HepG2 (cell line): ENCODE data around the gene ADAM19. TPM values are rescaled to one million over a fixed set of nuclear protein-coding genes. Genes with fewer than 3 reads are reported as not detected.
"Not testable (repeated sequence)": the region's sequence is repeated elsewhere in the genome, so short reads cannot be mapped to it uniquely, and the experiment has no call there.

Experiments
- ATAC-seq: fragments of 200-7000 bp; cut with Tn5 transposase; 3 replicates; pipeline ENCODE4 v1.9.1; 2020; ENCODE audit warnings: mild to moderate bottlenecking, moderate library complexity
- BruUV-seq: library from RNA; stranded (reverse); fragments of 400-500 nt; replicated peaks from 2 replicates; lab custom pipeline; 2021; lab: Mats Ljungman, UMichigan
- CTCF ChIA-PET: fragments of 300-600 bp; formaldehyde crosslinking; extraction: SDS; loops from one replicate; lab custom pipeline; 2021; ENCODE audit warnings: low total read pairs, inconsistent platforms, low intra/inter-chr PET ratio; lab: Yijun Ruan, JAX
- POLR2A ChIA-PET: fragments of 350-600 bp; sonication (Branson Sonifier 250); formaldehyde crosslinking; loops from one replicate; lab custom pipeline; 2020; ENCODE audit warnings: antibody characterized with exemption, inconsistent platforms; lab: Yijun Ruan, JAX
- DNase-seq: peaks from one replicate; pipeline ENCODE4 v3.0.0-alpha.2; 2015; ENCODE audit warnings: low spot score
- FAIRE-seq: peaks from 3 replicates; lab custom pipeline; 2011; peaks lifted over from hg19 to GRCh38; lab: Jason Lieb, UNC
- H2AFZ ChIP-seq: one replicate; pipeline ENCODE4 v1.6.1; 2011; ENCODE audit warnings: low read length, inconsistent platforms
- H3K27ac ChIP-seq: fragments of 300-600 bp; 3 replicates; pipeline ENCODE4 v1.8.0; 2011; ENCODE audit warnings: mixed run types, mild to moderate bottlenecking, mixed read lengths, low read length, inconsistent platforms; ENCODE audit not compliant: insufficient read depth; ENCODE audit errors: extremely low read length
- H3K27me3 ChIP-seq, 2 experiments: fragments of 200-600 bp in 1 of 2; 2 replicates in 1 of 2; 3 replicates in 1 of 2; pipeline versions ENCODE4 v1.6.0 to v1.8.0; 2011; ENCODE audit warnings: low read length in 2 of 2, mild to moderate bottlenecking in 2 of 2, moderate library complexity in 2 of 2, inconsistent platforms in 1 of 2; ENCODE audit not compliant: insufficient read depth in 2 of 2, control insufficient read depth in 1 of 2
- H3K36me3 ChIP-seq, 2 experiments: fragments of 200-600 bp in 1 of 2; replicated peaks in 1 of 2; 2 replicates in 1 of 2; 3 replicates in 1 of 2; pipeline versions ENCODE4 v1.5.1 to v1.8.0; 2011; ENCODE audit warnings: low read length in 2 of 2, inconsistent platforms in 1 of 2; ENCODE audit not compliant: insufficient read depth in 2 of 2, control insufficient read depth in 1 of 2
- H3K4me1 ChIP-seq: 2 replicates; pipeline ENCODE4 v1.5.1; 2012; ENCODE audit warnings: low read length, inconsistent platforms; ENCODE audit not compliant: insufficient read depth
- H3K4me2 ChIP-seq: 2 replicates; pipeline ENCODE4 v1.6.0; 2011; ENCODE audit warnings: low read depth, low read length, inconsistent platforms
- H3K4me3 ChIP-seq, 3 experiments: fragments of 200-600 bp in 1 of 3; sonication (generic), shearing (Covaris generic) in 1 of 3; replicated peaks in 1 of 3; 2 replicates each; pipeline ENCODE4 v1.5.1; 2011 to 2016; ENCODE audit warnings: low read length in 3 of 3, inconsistent platforms in 2 of 3, low read depth in 2 of 3, mild to moderate bottlenecking in 2 of 3, control low read depth in 1 of 3, mixed read lengths in 1 of 3; ENCODE audit not compliant: insufficient read depth in 1 of 3
- H3K79me2 ChIP-seq: one replicate; pipeline ENCODE4 v1.6.1; 2011; ENCODE audit warnings: low read length, inconsistent platforms; ENCODE audit not compliant: insufficient read depth
- H3K9ac ChIP-seq: 2 replicates; pipeline ENCODE4 v1.6.0; 2011; ENCODE audit warnings: mild to moderate bottlenecking, low read depth, low read length, inconsistent platforms; ENCODE audit not compliant: insufficient read depth
- H3K9me3 ChIP-seq: 2 replicates; pipeline ENCODE4 v1.5.1; 2012; ENCODE audit warnings: mild to moderate bottlenecking, low read length
- H4K20me1 ChIP-seq: 2 replicates; pipeline ENCODE4 v1.6.0; 2011; ENCODE audit warnings: inconsistent platforms, mild to moderate bottlenecking, low read length, moderate library complexity; ENCODE audit not compliant: insufficient read depth
- CBX5 ChIP-seq: sonication (generic); formaldehyde crosslinking; IDR thresholded peaks from 2 replicates; pipeline ENCODE4 v1.4.0; 2020; ENCODE audit warnings: missing genetic modification reagents, borderline replicate concordance
- CEBPG ChIP-seq: IDR thresholded peaks from 2 replicates; pipeline ENCODE4 v1.6.1; 2016
- GABPA ChIP-seq, 2 experiments: IDR thresholded peaks; 2 replicates each; pipeline ENCODE4 v1.6.1; 2011 to 2016; ENCODE audit warnings: low read depth in 2 of 2, low read length in 1 of 2, missing biosample characterization in 1 of 2, missing genetic modification characterization in 1 of 2
- HNF4A ChIP-seq: sonication (generic); formaldehyde crosslinking; IDR thresholded peaks from 2 replicates; pipeline ENCODE4 v1.4.0; 2020; ENCODE audit warnings: missing genetic modification reagents
- MEF2D ChIP-seq: sonication (generic); formaldehyde crosslinking; IDR thresholded peaks from 2 replicates; pipeline ENCODE4 v1.5.1; 2020; ENCODE audit warnings: mild to moderate bottlenecking, missing genetic modification reagents
- RNF219 ChIP-seq: sonication (generic); formaldehyde crosslinking; IDR thresholded peaks from 2 replicates; pipeline ENCODE4 v1.5.0; 2020; ENCODE audit warnings: mild to moderate bottlenecking, missing genetic modification reagents
- ZBTB26 ChIP-seq: IDR thresholded peaks from 2 replicates; pipeline ENCODE4 v1.6.1; 2016; ENCODE audit warnings: missing compliant biosample characterization, missing genetic modification reagents, borderline replicate concordance
- ZBTB42 ChIP-seq: sonication (generic); formaldehyde crosslinking; IDR thresholded peaks from 2 replicates; pipeline ENCODE4 v1.5.0; 2020; ENCODE audit warnings: mild to moderate bottlenecking, missing genetic modification reagents
- ZEB1 ChIP-seq: IDR thresholded peaks from 2 replicates; pipeline ENCODE4 v1.6.1; 2012; ENCODE audit warnings: mild to moderate bottlenecking, low read depth, inconsistent platforms; ENCODE audit not compliant: insufficient replicate concordance
- ZNF672 ChIP-seq: sonication (generic); formaldehyde crosslinking; IDR thresholded peaks from 2 replicates; pipeline ENCODE4 v1.8.1; 2022; ENCODE audit warnings: missing genetic modification reagents
- WGBS: methylation state at CpG from one replicate; pipeline ENCODE4 v1.1.6; 2017; ENCODE audit warnings: low lambda C conversion rate; 5-methylcytosine and 5-hydroxymethylcytosine counted together
- in situ Hi-C: cut with HindIII; loops from 2 replicates; pipeline ENCODE4 v1.10.0; 2017; ENCODE audit warnings: low pct_unique_long_range_greater_than_20kb; ENCODE audit not compliant: extremely low pct_ligation_motif_present
- intact Hi-C: fragments of 100-400 bp; cut with micrococcal nuclease; formaldehyde crosslinking; loops from one replicate; pipeline ENCODE4 v1.10.0; 2022; ENCODE audit not compliant: unreplicated experiment
- polyA plus RNA-seq, 8 experiments: library from polyadenylated mRNA; depleted of rRNA in 3 of 8; stranded (reverse) in 7 of 8; unstranded in 1 of 8; fragments of >200 nt; fragmentation: Illumina TruSeq in 4 of 8; extraction: Trizol in 4 of 8; gene quantifications; 2 replicates each; pipeline versions ENCODE4 v1.2.1 to v1.2.3, GENCODE V29; 2011 to 2016; ENCODE audit warnings: low read depth in 4 of 8, missing spikeins in 1 of 8, mixed read lengths in 1 of 8; ENCODE audit not compliant: insufficient read depth in 1 of 8
- total RNA-seq, 5 experiments: library from RNA; depleted of rRNA; stranded (reverse); fragments of >200 nt; fragmentation: Illumina TruSeq; extraction: Trizol; gene quantifications; 2 replicates each; pipeline ENCODE4 v1.2.3, GENCODE V29; 2016; ENCODE audit warnings: low read depth in 1 of 5

The ADAM19 gene
- total and polyA plus RNA-seq, 2 of the 13 experiments (the other 11 are each of a cell fraction or from before 2014, with no cell fraction given): 0.38 to 0.74 TPM

- TF ChIP-seq ZEB1 (no peak), ZBTB26 (CRISPR knock-in tag) (peak; percentile 84), ZNF672 (CRISPR knock-in tag) (no peak), ZBTB42 (CRISPR knock-in tag) (no peak), RNF219 (CRISPR knock-in tag) (no peak), CBX5 (CRISPR knock-in tag) (no peak), GABPA (IDR thresholded peaks at IDR 0.05; ENCODE audit: low read depth, low read length) (no peak), GABPA (CRISPR knock-in tag; IDR thresholded peaks at IDR 0.05; ENCODE audit: low read depth) (no peak), CEBPG (CRISPR knock-in tag) (peak; percentile 80), HNF4A (CRISPR knock-in tag) (0 out of 2 replicates have a peak, but pooled peaks have one; percentile 5), MEF2D (CRISPR knock-in tag) (no peak)
- TF ChIP-seq, all 625 proteins: peak for 7
These were observed 90.8 kb downstream of the ADAM19 start (continued) for GRCh38 chr5:157484768-157485167.

GRCh38 chr5:157482702-157483101, 92.9 kb downstream of the ADAM19 start:
- H4K20me1 ChIP-seq, POLR2A ChIA-PET, FAIRE-seq, H2AFZ ChIP-seq, BruUV-seq, H3K9me3 ChIP-seq, in situ Hi-C loops, H3K27me3 ChIP-seq, CTCF ChIA-PET, H3K79me2 ChIP-seq, H3K4me3 ChIP-seq, H3K36me3 ChIP-seq, DNase-seq, intact Hi-C loops, H3K4me2 ChIP-seq, H3K27ac ChIP-seq, H3K9ac ChIP-seq, ATAC-seq: not testable (repeated sequence)
- 80% methylated on average over 2 of the region's 2 CpGs for WGBS
- H3K4me1 ChIP-seq: peaks cover 69% of the 10 kb centered on the region
